T47D (cell line): ENCODE results near the gene GAK.
A peak's percentile ranks its signal among the peaks of the same experiment; 100 is the strongest.
"Not testable (repeated sequence)": the region's sequence is repeated elsewhere in the genome, so short reads cannot be mapped to it uniquely, and the experiment has no call there.

ENCODE experiments used
- DNase-seq, 2 experiments: peaks; one replicate each; pipeline versions ENCODE4 v3.0.0 to v3.0.0-alpha.2; 2011 to 2012; ENCODE audit warnings: low read depth in 1 of 2, low spot score in 1 of 2
- JUND ChIP-seq: IDR thresholded peaks from 2 replicates; pipeline ENCODE4 v1.6.1; 2012; ENCODE audit warnings: low read depth
- in situ Hi-C: cut with HindIII; loops from 2 replicates; pipeline ENCODE4 v1.10.0; 2016; ENCODE audit warnings: low sequenced_read_pairs, low pct_unique_long_range_greater_than_20kb

The GAK gene

GRCh38 chr4:931960-932712 is at the start of gene GAK, which contains the start of gene TMEM175:
GAK (minus strand) TSS chr4:932316; CDS start chr4:932187, 129 bp downstream.
TMEM175 (plus strand) TSS chr4:932460; CDS start chr4:947740, 15,280 bp downstream.
- in situ Hi-C loops: no loop called here
- TF ChIP-seq JUND: no peak
- peak; percentile 97 to 99 for DNase-seq

GRCh38 chr4:978957-979701 is 47.0 kb upstream of the GAK start:
- TF ChIP-seq JUND: no peak
- DNase-seq: no peak

GRCh38 chr4:976016-976415 is 43.9 kb upstream of the GAK start:
- DNase-seq, in situ Hi-C loops: not testable (repeated sequence)

More at GRCh38 chr4:978957-979701, 47.0 kb upstream of the GAK start:
- in situ Hi-C loops: no loop called here

- in situ Hi-C loops: no loop called here
- no peak for TF ChIP-seq JUND
- DNase-seq: no peak
Observed at GRCh38 chr4:974668-975067, 42.6 kb upstream of the GAK start.

- TF ChIP-seq JUND: no peak
- peak; percentile 90 to 97 for DNase-seq
- in situ Hi-C loops: no loop called here
Observed at GRCh38 chr4:973431-974397, 41.6 kb upstream of the GAK start, which contains the start of gene DGKQ. DGKQ (minus strand) TSS chr4:973569; CDS start chr4:973482, 87 bp downstream.

GRCh38 chr4:972651-973424 is 40.7 kb upstream of the GAK start:
- in situ Hi-C loops: no loop called here
- peak; percentile 33 to 76 for DNase-seq
- TF ChIP-seq JUND: no peak

GRCh38 chr4:971666-972500 is 39.8 kb upstream of the GAK start:
- TF ChIP-seq JUND: no peak
- in situ Hi-C loops: no loop called here
- no peak for DNase-seq

GRCh38 chr4:970854-971520 is 38.9 kb upstream of the GAK start:
- in situ Hi-C loops: no loop called here
- no peak for TF ChIP-seq JUND
- DNase-seq: peak in 1 of 2 experiments; percentile 31

GRCh38 chr4:970046-970745 is 38.1 kb upstream of the GAK start:
- no peak for TF ChIP-seq JUND
- in situ Hi-C loops: no loop called here
- DNase-seq: no peak
